CD14-positive monocyte (primary cell): ENCODE measurements around the gene MYH10. TPM values are rescaled to one million over a fixed set of nuclear protein-coding genes. Genes with fewer than 3 reads are reported as not detected.

Experiments used
- DNase-seq, 3 donors: peaks; one replicate each; pipeline ENCODE4 v3.0.0-alpha.2; 2011 to 2022
- H2AFZ ChIP-seq: 2 replicates; pipeline ENCODE4 v1.6.0; 2012; ENCODE audit warnings: mild to moderate bottlenecking, low read depth, low read length, inconsistent platforms; ENCODE audit not compliant: insufficient read depth, poor library complexity, severe bottlenecking
- H3K27ac ChIP-seq, 2 donors: 1 replicate in 1 of 2; 2 replicates in 1 of 2; pipeline ENCODE4 v1.5.1; 2012 to 2013; ENCODE audit warnings: low read length in 2 of 2, control low read depth in 1 of 2, inconsistent platforms in 1 of 2, low read depth in 1 of 2, mild to moderate bottlenecking in 1 of 2
- H3K27me3 ChIP-seq, 2 donors: one replicate each; pipeline versions ENCODE4 v1.6.0 to v1.6.1; 2011 to 2013; ENCODE audit warnings: low read length in 2 of 2; ENCODE audit not compliant: control insufficient read depth in 2 of 2, insufficient read depth in 2 of 2
- H3K36me3 ChIP-seq, 2 donors: replicated peaks in 1 of 2; 1 replicate in 1 of 2; 2 replicates in 1 of 2; pipeline versions ENCODE4 v1.5.1 to v1.6.1; 2012 to 2013; ENCODE audit warnings: low read length in 2 of 2, control low read depth in 1 of 2, inconsistent platforms in 1 of 2, mild to moderate bottlenecking in 1 of 2; ENCODE audit not compliant: insufficient read depth in 2 of 2, control insufficient read depth in 1 of 2
- H3K4me1 ChIP-seq, 2 donors: 1 replicate in 1 of 2; 2 replicates in 1 of 2; pipeline versions ENCODE4 v1.5.1 to v1.6.1; 2012 to 2013; ENCODE audit warnings: low read length in 2 of 2, control low read depth in 1 of 2, inconsistent platforms in 1 of 2, mild to moderate bottlenecking in 1 of 2, moderate library complexity in 1 of 2; ENCODE audit not compliant: insufficient read depth in 2 of 2, control insufficient read depth in 1 of 2
- H3K4me2 ChIP-seq: replicated peaks from 2 replicates; pipeline ENCODE3; 2012; ENCODE audit warnings: low read length, moderate library complexity, mild to moderate bottlenecking; ENCODE audit not compliant: poor library complexity, severe bottlenecking; ENCODE audit errors: extremely low read depth
- H3K4me3 ChIP-seq, 3 experiments: fragments of 200-600 bp in 1 of 3; sonication (generic) in 1 of 3; replicated peaks in 1 of 3; 1 replicate in 2 of 3; 2 replicates in 1 of 3; pipeline ENCODE4 v1.5.1; 2011 to 2013; ENCODE audit warnings: low read length in 3 of 3, mild to moderate bottlenecking in 3 of 3, control low read depth in 2 of 3, low read depth in 2 of 3, inconsistent platforms in 1 of 3, moderate library complexity in 1 of 3
- H3K79me2 ChIP-seq: 2 replicates; pipeline ENCODE4 v1.6.0; 2012; ENCODE audit warnings: mild to moderate bottlenecking, control low read depth, inconsistent platforms, low read length, moderate library complexity; ENCODE audit not compliant: insufficient read depth
- H3K9ac ChIP-seq: 2 replicates; pipeline ENCODE4 v1.6.0; 2017; ENCODE audit warnings: low read length, mild to moderate bottlenecking; ENCODE audit not compliant: insufficient read depth, poor library complexity, severe bottlenecking
- H3K9me3 ChIP-seq, 2 donors: replicated peaks in 1 of 2; 1 replicate in 1 of 2; 2 replicates in 1 of 2; pipeline versions ENCODE4 v1.5.1 to v1.6.1; 2012 to 2013; ENCODE audit warnings: low read length in 2 of 2, control low read depth in 1 of 2; ENCODE audit not compliant: control insufficient read depth in 1 of 2, insufficient read depth in 1 of 2
- H4K20me1 ChIP-seq: 2 replicates; pipeline ENCODE4 v1.6.0; 2012; ENCODE audit warnings: mild to moderate bottlenecking, low read length, control low read depth, moderate library complexity; ENCODE audit not compliant: insufficient read depth
- H3K27ac Mint-ChIP-seq, 7 donors: one replicate each; pipeline ENCODE4 v1.8.0; 2020; ENCODE audit warnings: mild to moderate bottlenecking in 7 of 7, mixed read lengths in 7 of 7, moderate library complexity in 6 of 7, inconsistent platforms in 2 of 7
- H3K27me3 Mint-ChIP-seq, 3 donors: one replicate each; pipeline ENCODE4 v1.8.0; 2021 to 2022; ENCODE audit warnings: low read depth in 3 of 3, mild to moderate bottlenecking in 3 of 3, mixed read lengths in 3 of 3, moderate library complexity in 3 of 3, inconsistent platforms in 1 of 3
- H3K36me3 Mint-ChIP-seq, 2 donors: one replicate each; pipeline ENCODE4 v1.8.0; 2020; ENCODE audit warnings: mixed read lengths in 2 of 2, inconsistent platforms in 1 of 2, mild to moderate bottlenecking in 1 of 2
- H3K4me1 Mint-ChIP-seq: one replicate; pipeline ENCODE4 v1.8.0; 2020; ENCODE audit warnings: mild to moderate bottlenecking, mixed read lengths
- H3K4me3 Mint-ChIP-seq, 2 donors: one replicate each; pipeline ENCODE4 v1.8.0; 2020; ENCODE audit warnings: mild to moderate bottlenecking in 2 of 2, mixed read lengths in 2 of 2, moderate library complexity in 1 of 2
- H3K9me3 Mint-ChIP-seq, 7 donors: one replicate each; pipeline ENCODE4 v1.8.0; 2020 to 2022; ENCODE audit warnings: mixed read lengths in 7 of 7, mild to moderate bottlenecking in 6 of 7, moderate library complexity in 6 of 7, inconsistent platforms in 2 of 7
- CTCF ChIP-seq: fragments of 200-600 bp; IDR thresholded peaks from one replicate; pipeline ENCODE4 v1.8.0; 2022; ENCODE audit warnings: antibody characterized with exemption, mild to moderate bottlenecking
- WGBS: methylation state at CpG from one replicate; pipeline ENCODE4 v1.1.5; 2013; ENCODE audit warnings: missing lambda C conversion rate; ENCODE audit not compliant: insufficient coverage; 5-methylcytosine and 5-hydroxymethylcytosine counted together
- intact Hi-C, 2 donors: fragments of 100-400 bp; cut with micrococcal nuclease; formaldehyde crosslinking; loops; one replicate each; pipeline versions ENCODE4 v1.15.0 to v1.15.1; 2023
- polyA plus RNA-seq, 3 donors: library from polyadenylated mRNA; depleted of rRNA in 1 of 3; unstranded in 2 of 3; stranded (reverse) in 1 of 3; fragments of 300-500 nt in 2 of 3; fragments of >200 nt in 1 of 3; fragmentation: Illumina TruSeq in 2 of 3; gene quantifications; 1 replicate in 2 of 3; 2 replicates in 1 of 3; pipeline ENCODE4 v1.2.3, GENCODE V29; 2012 to 2021

Gene MYH10
- polyA plus RNA-seq, 3 donors = 0.42 to 0.65 TPM; not detected in 1

- no peaks in the 10 kb centered on the region for H3K27me3 ChIP-seq
- DNase-seq = no peak
- 92% methylated on average over 10 of the region's 17 CpGs for WGBS
- H3K4me2 ChIP-seq = no peak overlapping the region
- Mint-ChIP-seq H3K4me3 (no peak overlapping the region), H3K27ac (no peak overlapping the region), H3K4me1 (no peaks in the 10 kb centered on the region), H3K36me3 (no peaks in the 10 kb centered on the region), H3K9me3 (no peaks in the 10 kb centered on the region), H3K27me3 (peaks cover 6 to 14% (median 11%) of the 10 kb centered on the region in 3 donors)
- intact Hi-C loops = no loop called here
- no peak overlapping the region for H3K27ac ChIP-seq
- no peaks in the 10 kb centered on the region for H4K20me1 ChIP-seq
- no peaks in the 10 kb centered on the region for H3K4me1 ChIP-seq
- TF ChIP-seq CTCF = no peak
- H3K79me2 ChIP-seq = no peaks in the 10 kb centered on the region
- H2AFZ ChIP-seq = no peak overlapping the region
- no peaks in the 10 kb centered on the region for H3K36me3 ChIP-seq
- no peak overlapping the region for H3K4me3 ChIP-seq
- no peaks in the 10 kb centered on the region for H3K9me3 ChIP-seq
- H3K9ac ChIP-seq = no peak overlapping the region
These were observed 18.9 kb upstream of the MYH10 start for GRCh38 chr17:8649157-8650118.

GRCh38 chr17:8647956-8648355 lies 17.4 kb upstream of the MYH10 start:
- H3K36me3 ChIP-seq = no peaks in the 10 kb centered on the region
- H3K9ac ChIP-seq = no peak overlapping the region
- no peak for DNase-seq
- H3K36me3 Mint-ChIP-seq = no peaks in the 10 kb centered on the region
- H3K9me3 ChIP-seq = no peaks in the 10 kb centered on the region
- H3K9me3 Mint-ChIP-seq = no peaks in the 10 kb centered on the region
- intact Hi-C loops = no loop called here
- H3K4me1 Mint-ChIP-seq = no peaks in the 10 kb centered on the region
- no peaks in the 10 kb centered on the region for H4K20me1 ChIP-seq
- no CpG with 5 or more reads among the region's 7 CpGs for WGBS
- TF ChIP-seq CTCF = no peak
- H3K4me1 ChIP-seq = no peaks in the 10 kb centered on the region
- H2AFZ ChIP-seq = no peak overlapping the region
- peaks cover 6 to 16% (median 7%) of the 10 kb centered on the region in 3 donors for H3K27me3 Mint-ChIP-seq
- H3K4me3 Mint-ChIP-seq = no peak overlapping the region
- H3K4me2 ChIP-seq = no peak overlapping the region
- H3K27ac Mint-ChIP-seq = no peak overlapping the region
- H3K4me3 ChIP-seq = no peak overlapping the region
- no peaks in the 10 kb centered on the region for H3K27me3 ChIP-seq
- no peak overlapping the region for H3K27ac ChIP-seq
- no peaks in the 10 kb centered on the region for H3K79me2 ChIP-seq
